DMS 273 (cell line): Measurements from ENCODE around the gene PDE2A.

ENCODE experiments used
- DNase-seq: peaks from one replicate; lab custom pipeline; 2025; ENCODE audit not compliant: unreplicated experiment; lab: John Stamatoyannopoulos, UW

PDE2A gene

GRCh38 chr11:72684236-72684912 is 10.2 kb upstream of the PDE2A start:
- DNase-seq = peak; percentile 66

GRCh38 chr11:72683782-72684200 is 9.6 kb upstream of the PDE2A start:
- DNase-seq = peak; percentile 75

GRCh38 chr11:72682858-72683243 is 8.6 kb upstream of the PDE2A start:
- DNase-seq = no peak

- no peak for DNase-seq
These were observed 8.1 kb upstream of the PDE2A start for GRCh38 chr11:72682238-72682857.

GRCh38 chr11:72681226-72682153 is 7.3 kb upstream of the PDE2A start:
- DNase-seq = no peak

GRCh38 chr11:72680624-72681158 is 6.5 kb upstream of the PDE2A start:
- DNase-seq = no peak

GRCh38 chr11:72679869-72680268 is 5.6 kb upstream of the PDE2A start:
- no peak for DNase-seq

- no peak for DNase-seq
These were observed 4.3 kb upstream of the PDE2A start for GRCh38 chr11:72678524-72678923.

GRCh38 chr11:72676861-72677341 is 2.7 kb upstream of the PDE2A start:
- DNase-seq = no peak

- no peak for DNase-seq
These were observed 999 bp upstream of the PDE2A start for GRCh38 chr11:72675221-72675620.

- peak; percentile 51 for DNase-seq
These were observed 809 bp downstream of the PDE2A start for GRCh38 chr11:72673284-72673942.

GRCh38 chr11:72672597-72673238 is 1.5 kb downstream of the PDE2A start:
- DNase-seq = no peak

- DNase-seq = no peak
These were observed 2.8 kb downstream of the PDE2A start for GRCh38 chr11:72671152-72672099.

- DNase-seq = no peak
These were observed 4.2 kb downstream of the PDE2A start for GRCh38 chr11:72670041-72670440.

GRCh38 chr11:72669527-72669926 is 4.7 kb downstream of the PDE2A start:
- DNase-seq = no peak

GRCh38 chr11:72668629-72669347 is 5.4 kb downstream of the PDE2A start:
- DNase-seq = no peak

GRCh38 chr11:72665911-72666472 is 8.2 kb downstream of the PDE2A start:
- DNase-seq = no peak

GRCh38 chr11:72662036-72662435 is 12.2 kb downstream of the PDE2A start:
- no peak for DNase-seq
